GM19455 (cell line): Measurements from ENCODE around the gene MINDY1.
A peak's percentile ranks its signal among the peaks of the same experiment; 100 is the strongest.

Source experiments
- ATAC-seq: cut with Tn5 transposase; IDR thresholded peaks from one replicate; pipeline ENCODE4 v1.9.1; 2021; ENCODE audit not compliant: unreplicated experiment

Gene MINDY1

DNA sequence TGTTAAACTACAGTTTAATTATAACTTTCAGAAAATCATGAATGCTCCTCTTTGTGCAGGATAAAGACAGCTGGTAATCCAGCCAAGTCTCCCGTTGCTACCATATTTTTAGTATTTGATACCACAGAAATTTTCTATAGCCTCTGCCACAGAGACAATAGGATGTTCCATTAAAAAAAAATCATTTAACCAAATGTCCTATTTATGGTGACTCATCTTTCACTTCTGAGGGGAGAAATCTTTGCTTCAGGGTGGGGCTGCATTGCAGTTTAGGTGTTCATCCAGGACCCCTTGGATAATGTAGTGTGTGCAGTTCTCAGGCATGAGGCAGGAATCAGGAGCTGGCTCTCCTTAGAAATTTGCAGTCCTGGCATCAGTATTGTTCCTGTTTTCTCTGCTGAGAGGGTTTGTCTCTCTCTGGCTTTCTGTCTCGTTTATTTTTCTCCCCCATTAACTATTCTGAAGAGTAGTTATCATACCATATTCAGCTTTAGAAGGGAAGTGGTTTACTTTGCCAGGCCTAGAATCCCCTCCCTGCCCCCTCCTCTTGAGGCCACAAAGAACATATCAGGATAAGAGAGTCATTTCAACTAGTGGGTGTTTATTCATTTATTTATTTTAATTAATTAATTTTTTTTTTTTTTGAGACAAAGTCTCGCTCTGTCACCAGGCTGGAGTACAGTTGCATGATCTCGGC, 4.6 kb upstream of the MINDY1 start:
- ATAC-seq, result no peak

DNA sequence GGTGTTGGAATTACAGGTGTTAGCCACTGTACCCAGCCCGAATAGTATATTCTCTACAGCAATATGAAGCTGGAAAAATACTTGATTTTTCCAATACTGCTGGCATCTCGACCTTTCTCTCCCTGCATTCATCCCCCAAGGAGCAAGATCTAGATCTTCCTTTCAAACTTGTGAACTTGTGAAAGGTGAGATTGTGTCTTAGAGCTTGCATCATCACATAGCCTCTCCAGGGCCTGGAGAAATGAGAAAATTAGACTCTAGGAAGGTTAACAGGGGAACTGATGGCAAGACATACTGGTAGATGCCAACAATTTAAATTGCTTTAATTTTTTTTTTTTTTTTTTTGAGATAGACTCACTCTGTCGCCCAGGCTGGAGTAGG, 3.6 kb upstream of the MINDY1 start:
- ATAC-seq, result no peak

DNA sequence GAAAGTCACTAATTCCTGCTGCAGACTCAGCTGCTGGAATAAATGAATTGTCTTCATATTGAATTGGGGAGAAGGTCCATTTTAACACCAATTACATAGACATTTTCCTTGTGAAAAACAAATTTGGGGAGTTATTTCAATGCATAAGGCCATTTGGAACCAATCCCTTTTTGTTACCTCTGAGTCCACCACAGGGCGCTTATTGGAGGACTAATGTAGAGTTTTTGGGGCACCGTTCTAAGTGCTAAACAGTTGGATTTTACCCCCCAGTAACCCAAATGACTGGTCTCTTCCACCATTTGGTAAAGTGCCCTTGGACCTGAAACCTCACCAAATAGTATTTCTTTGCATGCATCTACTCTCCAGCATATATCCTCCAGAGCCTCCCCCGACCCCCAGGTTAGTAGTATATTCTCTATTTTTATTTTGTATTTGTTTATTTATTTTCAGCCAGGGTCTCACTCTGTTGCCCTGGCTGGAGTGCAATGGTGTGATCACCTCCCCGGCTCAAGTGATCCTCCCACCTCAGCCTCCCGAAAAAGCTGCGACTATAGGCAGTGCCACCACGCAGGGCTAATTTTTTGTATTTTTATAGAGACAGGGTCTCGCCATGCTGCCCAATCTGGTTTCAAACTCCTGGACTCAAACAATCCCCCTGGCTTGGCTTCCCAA, 3.1 kb upstream of the MINDY1 start:
- ATAC-seq, result no peak

DNA sequence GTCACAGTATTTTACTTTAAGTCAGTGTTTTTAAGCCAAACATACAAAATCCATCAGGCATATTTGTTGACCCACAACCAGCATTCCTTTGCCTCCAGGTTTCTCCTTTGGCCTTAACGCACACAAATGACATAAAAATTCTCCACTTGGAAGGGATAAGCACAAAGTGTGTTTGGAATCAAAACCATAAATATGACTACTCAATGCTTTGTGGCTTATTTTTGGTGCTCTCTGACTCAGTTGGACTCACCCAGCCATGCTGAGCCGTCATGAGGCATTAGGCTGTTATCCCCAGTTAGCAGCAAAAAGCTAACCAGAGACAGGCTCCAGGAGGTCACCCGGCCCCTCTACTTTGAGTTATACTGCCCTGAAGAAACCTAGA, 2.5 kb upstream of the MINDY1 start:
- ATAC-seq, result no peak

DNA sequence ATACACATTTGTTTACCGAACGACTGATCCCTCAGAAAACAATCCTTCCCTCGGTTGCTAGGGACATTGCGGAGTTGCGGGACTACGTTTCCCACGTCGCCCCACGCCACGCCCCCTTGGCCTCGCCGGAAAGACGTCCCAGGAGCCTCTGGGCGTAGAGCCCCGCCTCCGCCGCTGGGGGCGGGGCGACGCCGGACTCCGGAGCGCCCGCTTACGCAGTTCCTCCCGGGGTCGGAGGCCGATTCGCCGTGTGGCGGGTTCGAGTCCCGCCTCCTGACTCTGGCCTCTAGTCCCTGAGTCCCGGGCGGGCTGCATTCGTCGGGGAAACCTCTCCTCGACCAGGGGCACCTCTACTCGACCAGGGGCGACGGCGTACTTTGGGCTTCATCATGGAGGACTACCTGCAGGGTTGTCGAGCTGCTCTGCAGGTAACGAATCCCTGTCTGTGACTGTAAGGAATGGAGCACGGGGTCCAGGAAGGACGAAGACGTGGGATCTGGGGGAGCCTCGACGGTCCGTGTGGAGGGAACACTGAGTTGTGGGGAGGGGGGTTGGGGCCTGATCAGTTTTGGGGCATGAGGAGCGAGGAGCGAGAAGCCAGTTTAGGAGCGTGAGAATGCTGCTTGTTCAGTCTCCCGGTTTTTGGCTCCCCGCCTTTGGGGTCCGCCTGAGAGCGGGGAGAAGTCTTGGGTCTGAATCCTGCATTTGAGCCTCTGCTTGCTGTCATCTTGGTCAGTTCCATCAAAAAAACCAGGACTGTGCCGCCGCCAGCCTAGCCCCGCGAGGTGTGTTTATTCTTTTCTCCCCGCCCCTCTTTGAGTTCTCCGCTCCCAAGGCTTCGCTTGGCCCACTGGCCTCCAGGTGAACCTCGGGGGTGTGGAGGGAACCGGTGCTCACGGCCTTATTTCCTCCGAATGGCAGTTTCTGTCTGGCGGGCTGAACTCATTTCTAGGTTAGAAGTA, 1.8 kb upstream of the MINDY1 start, which contains the start of gene PRUNE1:
TSS of gene PRUNE1 (plus strand) at position 206 of the 962 bp plus-strand sequence. CDS start at position 390, 184 bp downstream.
- ATAC-seq, result peak; percentile 80

DNA sequence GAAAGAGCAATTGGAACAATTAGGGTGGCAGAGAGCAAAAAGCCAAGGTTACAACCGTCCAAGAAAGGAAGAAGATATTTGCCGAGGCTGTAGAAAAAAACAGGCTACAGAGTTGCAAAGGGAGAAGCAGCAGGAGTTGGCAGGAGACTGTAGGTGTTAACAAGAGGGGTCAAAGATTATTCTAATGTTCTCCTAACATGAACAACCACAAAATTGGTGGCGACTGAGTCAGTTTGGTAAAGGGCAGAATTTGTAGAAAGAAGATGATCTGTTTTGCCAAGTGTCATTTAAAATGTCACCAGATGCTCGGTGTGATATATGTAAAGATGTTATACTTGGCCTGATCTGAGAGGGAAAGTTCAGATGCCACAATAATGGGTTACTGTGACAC, 1.1 kb upstream of the MINDY1 start:
- no peak for ATAC-seq

DNA sequence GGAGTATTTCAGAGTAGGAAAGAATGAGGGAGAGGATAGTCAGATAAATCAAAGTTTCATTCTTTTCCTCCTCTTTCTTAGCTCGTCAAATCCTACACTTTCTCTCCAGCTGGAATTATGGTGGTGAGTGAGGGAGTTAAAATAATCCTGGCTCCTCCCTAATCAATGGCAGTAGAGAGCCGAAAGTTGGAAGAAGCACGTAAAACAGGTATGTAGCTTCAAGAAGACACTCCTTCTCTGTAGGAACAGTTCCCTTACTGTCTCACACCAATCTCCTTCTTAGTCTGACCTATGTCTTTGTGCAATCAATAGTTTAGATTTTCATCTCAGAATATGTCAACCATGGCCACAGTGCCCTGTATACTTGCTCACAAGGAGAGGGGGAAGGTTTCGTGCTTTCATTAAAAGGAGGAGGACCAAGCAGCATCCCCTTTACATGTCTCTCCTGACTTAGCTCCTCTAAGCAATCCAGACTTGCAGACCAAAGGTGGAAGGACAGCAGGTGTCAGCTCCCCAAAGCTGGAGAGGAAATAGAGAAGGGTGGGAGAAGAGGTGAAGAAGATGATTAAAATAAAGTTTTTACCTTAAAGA, 878 bp downstream of the MINDY1 start:
- no peak for ATAC-seq

DNA sequence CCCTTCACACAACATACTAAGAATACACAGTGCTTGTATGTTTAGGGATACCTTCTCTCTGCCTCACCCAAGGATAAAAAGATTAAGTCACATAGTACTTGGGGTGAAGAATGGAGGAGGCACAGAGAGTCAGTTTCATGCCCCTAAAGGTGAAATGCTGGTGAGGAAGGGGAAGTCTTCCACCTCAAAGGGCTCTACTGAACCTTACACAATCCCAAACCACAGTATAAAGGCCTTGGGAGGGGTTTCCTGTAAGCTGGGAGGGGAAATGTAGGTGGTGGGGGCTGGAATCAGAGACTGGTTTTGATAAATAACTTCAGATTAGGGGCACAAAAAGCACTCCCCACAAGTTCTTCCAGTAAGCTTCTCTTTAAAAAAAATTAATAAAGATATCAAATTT, 3.5 kb downstream of the MINDY1 start:
- no peak for ATAC-seq

DNA sequence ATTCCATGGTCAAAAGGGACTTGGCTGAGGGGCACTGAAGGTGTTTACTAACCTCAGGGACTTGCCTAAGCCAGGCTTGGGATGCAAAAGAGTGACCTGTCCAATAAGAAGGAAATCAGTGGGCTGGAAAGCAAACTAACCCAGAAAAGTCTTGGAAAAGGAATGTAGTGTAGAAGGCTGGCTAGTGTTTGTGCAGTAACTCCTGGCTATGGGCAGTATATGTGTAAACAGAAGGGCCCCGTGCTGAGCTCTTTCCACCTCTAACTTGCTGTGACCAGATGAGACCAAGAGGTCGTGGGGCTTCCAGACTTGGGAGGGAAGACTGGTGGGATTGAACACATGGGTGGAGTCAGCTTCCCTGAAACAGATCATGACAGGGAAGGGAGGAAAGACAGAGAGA, 4.1 kb downstream of the MINDY1 start:
- no peak for ATAC-seq

DNA sequence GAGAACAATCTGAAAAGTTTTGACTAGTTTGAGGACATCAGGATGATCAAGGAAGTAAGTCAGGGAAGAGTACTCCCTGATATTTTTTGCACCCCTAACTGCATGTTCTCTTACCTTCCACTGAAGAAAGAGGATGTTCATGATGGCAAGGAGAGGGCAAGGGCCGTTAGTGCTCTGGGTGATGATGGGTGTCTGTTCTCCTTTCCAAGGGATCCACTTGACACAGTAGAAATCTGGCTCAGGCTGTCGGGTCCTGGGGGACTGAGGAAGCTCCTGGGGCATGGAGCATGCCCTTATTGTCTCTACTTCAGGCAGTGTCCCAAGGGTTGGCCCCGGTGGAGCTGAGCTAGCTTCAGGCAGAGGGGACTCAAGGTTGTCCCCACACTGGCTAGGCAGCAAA, 4.7 kb downstream of the MINDY1 start:
- ATAC-seq, result no peak

DNA sequence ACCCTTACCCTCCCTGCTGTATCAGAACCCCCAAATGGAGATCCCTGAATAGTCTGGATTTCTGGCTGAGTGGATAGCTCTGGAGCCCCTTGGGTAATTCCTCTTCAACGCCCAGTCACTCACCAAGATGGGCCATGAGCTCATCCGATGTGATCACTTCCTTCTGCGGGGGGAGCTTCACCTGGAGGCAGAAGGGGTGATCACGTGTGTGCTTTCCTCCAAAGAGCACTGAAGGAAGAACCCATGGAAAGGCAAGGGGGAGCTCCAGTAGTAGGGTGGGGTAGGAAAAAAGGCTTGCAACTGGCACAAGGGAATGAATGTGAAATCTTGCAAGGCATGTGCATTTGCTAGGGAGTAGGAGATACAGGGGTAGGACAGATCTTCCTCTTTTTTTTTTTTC, 5.1 kb downstream of the MINDY1 start:
- ATAC-seq, result no peak

DNA sequence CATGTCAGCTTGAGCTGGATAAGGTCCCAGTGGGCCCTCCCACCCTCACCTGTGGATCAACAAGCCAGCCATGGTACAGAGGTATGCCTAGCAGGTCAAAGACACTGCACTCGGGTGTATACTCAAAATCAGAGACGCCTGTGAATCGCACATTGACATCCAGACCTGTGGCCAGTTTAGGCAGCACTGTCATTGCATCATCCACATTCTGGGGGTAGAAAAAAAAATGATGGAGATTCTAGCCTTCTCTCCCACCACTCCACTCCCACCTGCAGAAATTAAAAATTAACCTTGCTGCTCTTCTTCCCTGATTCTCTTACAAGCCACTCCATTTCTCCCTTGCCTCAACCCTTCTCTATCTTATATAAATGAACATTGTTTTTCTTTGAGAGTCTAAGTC, 6.3 kb downstream of the MINDY1 start:
- ATAC-seq, result no peak

DNA sequence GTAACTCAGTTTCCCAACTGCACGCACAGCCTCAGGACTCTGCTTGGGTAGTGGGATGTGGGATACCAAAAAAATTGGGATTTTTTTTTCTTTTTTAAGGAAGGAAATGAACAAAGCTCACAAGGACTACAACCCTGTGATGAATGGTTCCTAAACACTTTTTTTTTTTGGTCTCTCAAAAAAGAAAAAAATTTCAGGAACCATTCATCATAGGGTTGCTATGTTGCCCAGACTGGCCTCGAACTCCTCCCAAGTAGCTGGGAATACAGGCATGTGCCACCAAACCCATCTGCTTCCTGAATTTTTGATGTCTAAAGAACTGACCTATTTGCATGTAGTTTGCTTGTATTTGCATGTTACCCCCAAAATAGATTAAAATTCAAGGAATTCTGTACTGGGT, 6.8 kb downstream of the MINDY1 start:
- ATAC-seq, result no peak

DNA sequence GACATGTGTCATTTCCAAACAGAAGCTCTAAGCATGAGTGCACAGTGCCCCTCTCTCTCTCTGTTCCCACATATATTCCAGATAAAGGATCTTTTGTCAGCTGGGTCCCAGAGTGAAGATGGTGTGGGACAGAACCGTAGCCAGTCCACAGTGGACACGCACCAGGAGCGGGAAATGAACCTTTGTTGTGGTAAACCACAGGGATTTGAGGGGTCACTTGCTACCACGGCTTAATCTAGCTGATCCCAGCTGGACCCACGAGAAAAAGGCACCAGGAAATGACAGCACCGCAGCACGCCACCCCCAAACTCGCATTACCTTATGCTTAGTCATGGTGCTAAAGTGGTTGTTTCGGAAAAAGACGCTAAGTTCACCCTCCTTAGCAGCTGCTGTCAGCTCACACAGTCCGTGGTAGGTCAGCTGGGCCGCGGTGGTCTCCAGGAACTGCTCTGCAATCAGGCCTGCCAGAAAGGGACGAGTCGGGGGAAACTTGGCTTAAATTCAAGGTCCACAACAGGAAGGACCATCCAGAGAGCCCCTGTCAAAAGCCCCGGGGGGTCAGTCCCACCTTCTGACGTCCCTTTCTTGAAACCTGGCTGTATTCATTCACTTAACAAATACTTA, 7.5 kb downstream of the MINDY1 start:
- no peak for ATAC-seq

DNA sequence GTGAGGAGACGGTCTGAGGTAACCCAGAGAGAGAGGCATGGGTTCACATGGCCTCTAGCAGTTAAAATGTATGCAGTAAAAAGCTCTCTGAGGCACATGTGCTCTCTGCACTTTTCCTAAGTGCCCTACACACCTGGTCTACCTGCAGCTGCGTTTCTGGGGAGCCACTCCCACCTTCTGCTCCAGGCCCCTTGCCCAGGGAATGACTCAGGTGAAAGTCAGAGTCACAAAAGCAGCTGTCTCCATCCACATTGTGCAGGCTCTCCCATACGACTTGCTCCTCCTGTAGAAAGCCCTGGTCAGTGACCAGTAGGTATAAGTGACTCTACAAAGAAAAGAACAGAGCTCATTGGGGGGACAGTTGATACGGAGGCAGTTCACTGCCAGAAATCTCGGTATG, 8.8 kb downstream of the MINDY1 start:
- ATAC-seq, result no peak

DNA sequence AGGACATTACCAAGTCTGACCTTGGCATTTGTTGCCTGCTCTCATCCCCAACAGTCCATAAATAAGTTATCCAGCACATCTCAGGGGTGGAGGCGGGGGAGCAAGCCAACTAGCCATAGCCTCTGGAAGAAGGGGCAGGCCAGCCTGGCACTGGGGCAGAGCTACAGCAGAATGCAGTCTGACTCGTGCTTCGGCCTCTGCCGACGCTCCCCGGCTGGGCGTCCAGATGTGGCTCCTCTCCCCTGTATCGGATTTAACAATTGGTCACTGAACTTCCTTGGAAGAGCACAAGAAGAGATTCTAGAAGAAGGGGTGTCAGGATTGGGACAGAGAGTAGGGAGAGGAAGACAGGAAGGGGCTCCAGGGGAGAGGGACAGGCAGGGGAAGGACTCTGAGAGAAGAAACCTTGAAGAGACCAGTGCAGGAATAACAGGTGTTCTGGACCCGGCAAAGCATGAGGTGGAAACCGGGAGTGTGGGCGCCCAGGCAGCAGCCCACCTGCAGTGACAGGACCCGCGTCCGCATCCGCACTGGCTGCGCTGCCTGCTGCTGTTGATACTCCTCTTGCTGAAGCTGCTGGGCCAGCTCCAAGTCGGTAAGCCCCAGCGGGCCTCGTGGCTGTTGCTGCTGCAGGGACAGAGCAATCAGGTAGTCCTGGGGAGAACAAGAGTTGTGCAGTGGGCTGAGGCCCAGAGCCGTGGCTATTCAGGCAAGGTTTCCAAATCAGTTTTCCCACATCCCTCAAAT, 9.4 kb downstream of the MINDY1 start:
- no peak for ATAC-seq

DNA sequence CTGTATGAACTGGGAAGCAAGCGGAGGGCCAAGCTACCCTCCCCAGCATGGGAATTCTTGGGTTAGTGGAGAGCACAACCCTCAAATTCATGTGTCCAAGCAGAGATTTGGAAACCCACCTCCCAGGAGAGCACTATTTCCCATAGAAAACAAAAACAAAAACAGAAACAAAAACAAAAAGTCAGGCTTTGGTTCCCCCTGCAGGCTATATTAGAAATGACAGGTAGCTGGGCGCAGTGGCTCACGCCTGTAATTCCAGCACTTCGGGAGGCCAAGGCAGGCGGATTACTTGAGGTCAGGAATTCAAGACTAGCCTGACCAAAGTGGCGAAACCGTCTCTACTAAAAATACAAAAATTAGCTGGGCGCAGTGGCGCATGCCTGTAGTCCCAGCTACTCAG, 10.8 kb downstream of the MINDY1 start:
- no peak for ATAC-seq

DNA sequence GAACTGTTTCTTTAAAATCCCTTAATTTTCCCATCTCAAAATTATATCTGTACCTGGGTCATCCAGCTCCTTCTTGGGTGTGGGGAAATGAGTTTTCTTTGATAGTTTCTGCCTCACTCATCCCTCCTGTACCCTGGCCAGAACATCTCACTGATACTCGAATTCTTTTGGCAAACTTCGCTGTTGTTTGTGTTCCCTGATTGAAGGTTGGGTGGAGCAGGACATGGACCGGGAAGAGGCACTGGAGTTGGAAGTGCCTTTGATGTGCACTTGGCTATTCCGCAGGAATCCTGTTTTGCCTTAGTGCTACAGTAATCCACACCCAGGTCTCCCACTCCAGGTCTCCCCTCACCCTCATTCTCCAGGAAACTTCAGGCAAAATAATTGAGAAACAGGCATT, 11.2 kb downstream of the MINDY1 start:
- no peak for ATAC-seq

DNA sequence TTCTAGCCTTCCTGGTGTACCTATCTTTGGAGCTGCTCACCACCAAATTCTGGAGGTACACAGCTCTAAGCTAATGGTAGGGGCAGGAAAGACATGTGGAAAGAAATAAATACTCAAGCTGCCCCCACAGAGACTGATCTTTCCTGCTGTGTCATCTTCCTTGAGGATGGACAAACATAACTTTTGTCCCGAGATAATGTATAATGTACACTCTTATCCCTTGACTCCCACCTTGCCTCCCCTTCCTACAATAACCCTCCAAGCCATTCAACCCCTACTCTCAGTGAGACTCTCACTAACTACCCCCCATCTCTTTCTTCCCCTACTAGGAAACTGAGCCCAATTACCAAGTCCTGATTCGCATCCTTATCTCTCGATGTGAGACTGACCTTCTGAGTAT, 12.5 kb downstream of the MINDY1 start:
- ATAC-seq, result no peak

DNA sequence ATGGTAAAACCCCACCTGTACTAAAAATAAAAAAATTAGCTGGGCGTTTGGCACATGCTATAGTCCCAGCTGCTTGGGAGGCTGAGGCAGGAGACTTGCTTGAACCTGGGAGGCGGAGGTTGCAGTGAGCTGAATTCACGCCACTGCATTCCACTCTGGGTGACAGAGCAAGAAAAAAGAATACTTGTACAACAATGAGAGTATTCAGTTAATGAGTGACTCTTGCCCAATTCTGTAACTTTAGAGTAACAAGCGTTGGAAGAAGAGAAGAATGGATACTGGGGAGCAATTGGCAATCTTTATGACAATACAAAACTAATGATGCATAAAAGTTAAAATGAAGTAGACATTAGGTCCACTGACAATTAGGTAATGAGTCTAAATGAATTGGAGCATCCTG, 14.1 kb downstream of the MINDY1 start:
- no peak for ATAC-seq
